Testis (tissue), 3 donors: ENCODE measurements around the gene DNAJA4. TPM values are rescaled to one million over a fixed set of nuclear protein-coding genes. Genes with fewer than 3 reads are reported as not detected.
A peak's percentile ranks its signal among the peaks of the same experiment; 100 is the strongest.

Experiments
- DNase-seq: peaks from one replicate; pipeline ENCODE4 v3.0.0-alpha.2; 2019
- H3K27ac ChIP-seq, 2 donors: fragments of 200-600 bp; sonication (generic); one replicate each; pipeline ENCODE4 v1.5.1; 2019
- H3K27me3 ChIP-seq: fragments of 200-600 bp; sonication (generic); one replicate; pipeline ENCODE4 v1.5.1; 2019
- H3K36me3 ChIP-seq: fragments of 200-600 bp; sonication (generic); one replicate; pipeline ENCODE4 v1.5.1; 2017; ENCODE audit warnings: low read depth; ENCODE audit errors: missing control alignments
- H3K4me1 ChIP-seq: fragments of 200-600 bp; sonication (generic); one replicate; pipeline ENCODE4 v1.5.1; 2019
- H3K4me3 ChIP-seq, 2 donors: fragments of 200-600 bp; sonication (generic); one replicate each; pipeline ENCODE4 v1.5.1; 2017 to 2019
- H3K9me3 ChIP-seq: fragments of 200-600 bp; sonication (generic); one replicate; pipeline ENCODE4 v1.5.1; 2017
- CTCF ChIP-seq, 3 experiments: fragments of 450-650 bp in 2 of 3; fragments of 200-600 bp in 1 of 3; sonication (generic) in 1 of 3; IDR thresholded peaks; one replicate each; pipeline ENCODE4 v1.5.1; 2016 to 2019; ENCODE audit warnings: antibody characterized with exemption in 3 of 3, mild to moderate bottlenecking in 2 of 3, moderate library complexity in 1 of 3
- POLR2A ChIP-seq: fragments of 450-650 bp; IDR thresholded peaks from one replicate; pipeline ENCODE4 v1.6.1; 2017; ENCODE audit warnings: antibody characterized with exemption, mild to moderate bottlenecking, moderate library complexity
- WGBS, 2 donors: methylation state at CpG; one replicate each; pipeline ENCODE4 v1.1.5; 2018; 5-methylcytosine and 5-hydroxymethylcytosine counted together
- intact Hi-C: fragments of 100-400 bp; cut with DNase I; formaldehyde crosslinking; loops from one replicate; pipeline ENCODE4 v1.15.1; 2023; ENCODE audit warnings: low total_unique reads
- polyA plus RNA-seq: library from polyadenylated mRNA; stranded (reverse); fragments of 350-450 nt; fragmentation: Illumina TruSeq; extraction: RNeasy Lipid Tissue Mini Kit (QIAGEN cat#74804); gene quantifications from one replicate; pipeline ENCODE4 v1.2.3, GENCODE V29; 2014; ENCODE audit warnings: low read depth, low replicate concordance; ENCODE audit not compliant: insufficient read depth
- total RNA-seq, 2 donors: library from RNA; depleted of rRNA; stranded (reverse); fragments of >200 nt; gene quantifications; one replicate each; pipeline ENCODE4 v1.2.3, GENCODE V29; 2016

The DNAJA4 gene
- total and polyA plus RNA-seq, 3 donors from 2014 or later = 88.4 to 183 (median 145) TPM

GRCh38 chr15:78257681-78258080 lies 6.7 kb upstream of the DNAJA4 start:
- Histone ChIP-seq H3K4me3 (no peak overlapping the region), H3K9me3 (no peaks in the 10 kb centered on the region), H3K27me3 (no peaks in the 10 kb centered on the region), H3K36me3 (no peaks in the 10 kb centered on the region), H3K4me1 (no peaks in the 10 kb centered on the region), H3K27ac (no peak overlapping the region)
- TF ChIP-seq CTCF (IDR thresholded peaks at IDR 0.05) (no peak), POLR2A (no peak)
- intact Hi-C loops = no loop called here
- WGBS, 2 donors = 81 to 82% methylated on average over 3 of the region's 3 CpGs
- no peak for DNase-seq

- Histone ChIP-seq H3K27me3 (no peaks in the 10 kb centered on the region), H3K4me3 (no peak overlapping the region), H3K27ac (no peak overlapping the region), H3K36me3 (no peaks in the 10 kb centered on the region), H3K4me1 (no peaks in the 10 kb centered on the region), H3K9me3 (no peaks in the 10 kb centered on the region)
- intact Hi-C loops = no loop called here
- no peak for DNase-seq
- TF ChIP-seq CTCF (IDR thresholded peaks at IDR 0.05) (no peak), POLR2A (no peak)
- 90 to 91% methylated on average over 3 of the region's 3 CpGs for WGBS, 2 donors
Measured at GRCh38 chr15:78259232-78259631, 5.1 kb upstream of the DNAJA4 start.

- H3K27ac ChIP-seq = no peak overlapping the region
- 69 to 71% methylated on average over 2 of the region's 2 CpGs for WGBS, 2 donors
Measured at GRCh38 chr15:78260489-78260888, 3.9 kb upstream of the DNAJA4 start.

GRCh38 chr15:78261062-78261461 lies 3.3 kb upstream of the DNAJA4 start:
- Histone ChIP-seq H3K27ac (no peak overlapping the region), H3K9me3 (no peaks in the 10 kb centered on the region), H3K4me3 (no peak overlapping the region), H3K4me1 (peaks cover 11% of the 10 kb centered on the region), H3K36me3 (no peaks in the 10 kb centered on the region), H3K27me3 (no peaks in the 10 kb centered on the region)
- DNase-seq = no peak
- TF ChIP-seq CTCF (IDR thresholded peaks at IDR 0.05) (no peak), POLR2A (no peak)
- intact Hi-C loops = no loop called here
- WGBS, 2 donors = 85 to 89% methylated on average over 3 of the region's 3 CpGs

More at GRCh38 chr15:78260489-78260888, 3.9 kb upstream of the DNAJA4 start:
- no peak for TF ChIP-seq CTCF (IDR thresholded peaks at IDR 0.05)
- TF ChIP-seq POLR2A = no peak
- no peaks in the 10 kb centered on the region for H3K9me3 ChIP-seq
- H3K4me1 ChIP-seq = peaks cover 6% of the 10 kb centered on the region
- H3K27me3 ChIP-seq = no peaks in the 10 kb centered on the region
- intact Hi-C loops = no loop called here
- no peak overlapping the region for H3K4me3 ChIP-seq
- no peak for DNase-seq
- H3K36me3 ChIP-seq = no peaks in the 10 kb centered on the region

GRCh38 chr15:78263351-78263781 lies 996 bp upstream of the DNAJA4 start:
- no peaks in the 10 kb centered on the region for H3K36me3 ChIP-seq
- WGBS, 2 donors = 80% methylated on average over 6 of the region's 7 CpGs; no CpG with 5 or more reads in 1 of the 2 donors
- peak overlapping the region in 1 of 2 donors; percentile 68 for H3K27ac ChIP-seq
- H3K9me3 ChIP-seq = no peaks in the 10 kb centered on the region
- intact Hi-C loops = no loop called here
- no peak for TF ChIP-seq POLR2A
- TF ChIP-seq CTCF (IDR thresholded peaks at IDR 0.05) = peak in 1 of 3 experiments; percentile 22
- H3K4me3 ChIP-seq = peak overlapping the region; percentile 71 to 83
- H3K27me3 ChIP-seq = no peaks in the 10 kb centered on the region
- no peak for DNase-seq
- H3K4me1 ChIP-seq = peaks cover 11% of the 10 kb centered on the region
